Hepatocyte (in vitro differentiated cells): Measurements from ENCODE around the gene ZNF219.

Experiments
- EZH2 ChIP-seq: fragments of 200-600 bp; sonication (generic); IDR thresholded peaks from 2 replicates; pipeline ENCODE4 v1.6.1; 2016; ENCODE audit warnings: antibody characterized with exemption, mild to moderate bottlenecking, borderline replicate concordance
- EZH2phosphoT487 ChIP-seq: fragments of 200-600 bp; sonication (generic); IDR thresholded peaks from one replicate; pipeline ENCODE4 v1.6.1; 2018; ENCODE audit warnings: antibody characterized with exemption, mild to moderate bottlenecking, low read depth, moderate library complexity; ENCODE audit not compliant: unreplicated experiment, severe bottlenecking
- TF ChIP-seq, protein P1 (sequence below): fragments of 200-600 bp; sonication (generic); IDR thresholded peaks from 2 replicates; pipeline ENCODE4 v1.5.1; 2016; ENCODE audit warnings: antibody characterized with exemption, mild to moderate bottlenecking; ENCODE audit not compliant: poor library complexity

GRCh38 chr14:21145437-21145836 is 47.0 kb upstream of the ZNF219 start:
- no peak for TF ChIP-seq EZH2
- TF ChIP-seq, protein P1, sequence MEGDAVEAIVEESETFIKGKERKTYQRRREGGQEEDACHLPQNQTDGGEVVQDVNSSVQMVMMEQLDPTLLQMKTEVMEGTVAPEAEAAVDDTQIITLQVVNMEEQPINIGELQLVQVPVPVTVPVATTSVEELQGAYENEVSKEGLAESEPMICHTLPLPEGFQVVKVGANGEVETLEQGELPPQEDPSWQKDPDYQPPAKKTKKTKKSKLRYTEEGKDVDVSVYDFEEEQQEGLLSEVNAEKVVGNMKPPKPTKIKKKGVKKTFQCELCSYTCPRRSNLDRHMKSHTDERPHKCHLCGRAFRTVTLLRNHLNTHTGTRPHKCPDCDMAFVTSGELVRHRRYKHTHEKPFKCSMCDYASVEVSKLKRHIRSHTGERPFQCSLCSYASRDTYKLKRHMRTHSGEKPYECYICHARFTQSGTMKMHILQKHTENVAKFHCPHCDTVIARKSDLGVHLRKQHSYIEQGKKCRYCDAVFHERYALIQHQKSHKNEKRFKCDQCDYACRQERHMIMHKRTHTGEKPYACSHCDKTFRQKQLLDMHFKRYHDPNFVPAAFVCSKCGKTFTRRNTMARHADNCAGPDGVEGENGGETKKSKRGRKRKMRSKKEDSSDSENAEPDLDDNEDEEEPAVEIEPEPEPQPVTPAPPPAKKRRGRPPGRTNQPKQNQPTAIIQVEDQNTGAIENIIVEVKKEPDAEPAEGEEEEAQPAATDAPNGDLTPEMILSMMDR = no peak
- TF ChIP-seq EZH2phosphoT487 = no peak
